Neural cell (in vitro differentiated cells): ENCODE measurements around the gene NSF. TPM values are rescaled to one million over a fixed set of nuclear protein-coding genes. Genes with fewer than 3 reads are reported as not detected.

Experiments
- H2AFZ ChIP-seq: fragments of 200-600, 300-800 bp; sonication (generic), shearing (Covaris generic); 2 replicates; pipeline ENCODE4 v1.6.0; 2014; ENCODE audit warnings: low read depth, mild to moderate bottlenecking, antibody characterized with exemption, low read length, moderate library complexity
- H3F3A ChIP-seq: fragments of 200-600 bp; shearing (Covaris generic); 2 replicates; pipeline ENCODE4 v1.6.1; 2016; ENCODE audit warnings: mild to moderate bottlenecking, moderate library complexity, mixed read lengths, antibody characterized with exemption, low read length; ENCODE audit not compliant: insufficient read depth, poor library complexity, severe bottlenecking
- H3K27ac ChIP-seq: fragments of 200-600, 300-800 bp; sonication (generic), shearing (Covaris generic); 2 replicates; pipeline ENCODE4 v1.5.1; 2014; ENCODE audit warnings: mild to moderate bottlenecking, low read length, moderate library complexity
- H3K27me3 ChIP-seq: fragments of 300-800, 200-600 bp; sonication (generic), shearing (Covaris generic); 2 replicates; pipeline ENCODE4 v1.6.0; 2014; ENCODE audit warnings: mild to moderate bottlenecking, low read depth, low read length, moderate library complexity; ENCODE audit not compliant: insufficient read depth
- H3K36me3 ChIP-seq: fragments of 300-800, 200-600 bp; sonication (generic), shearing (Covaris generic); 2 replicates; pipeline ENCODE4 v1.5.1; 2014; ENCODE audit warnings: mild to moderate bottlenecking, antibody characterized with exemption, low read length, moderate library complexity; ENCODE audit not compliant: insufficient read depth
- H3K4me2 ChIP-seq: fragments of 300-800, 200-600 bp; sonication (generic), shearing (Covaris generic); 2 replicates; pipeline ENCODE4 v1.6.0; 2014; ENCODE audit warnings: mild to moderate bottlenecking, low read length
- H3K4me3 ChIP-seq: fragments of 300-800, 200-600 bp; sonication (generic), shearing (Covaris generic); 2 replicates; pipeline ENCODE4 v1.5.1; 2014; ENCODE audit warnings: mild to moderate bottlenecking, low read length, moderate library complexity
- H3K79me2 ChIP-seq: fragments of 200-600 bp; shearing (Covaris generic); replicated peaks from 2 replicates; pipeline ENCODE4 v1.6.0; 2014; ENCODE audit warnings: mild to moderate bottlenecking, low read length, moderate library complexity; ENCODE audit not compliant: insufficient read depth
- H3K9ac ChIP-seq: fragments of 300-800, 200-600 bp; sonication (generic), shearing (Covaris generic); 2 replicates; pipeline ENCODE4 v1.6.1; 2016; ENCODE audit warnings: mild to moderate bottlenecking, low read length, mixed read lengths
- H3K9me2 ChIP-seq: fragments of 200-600 bp; shearing (Covaris generic); 2 replicates; pipeline ENCODE4 v1.6.1; 2016; ENCODE audit warnings: mild to moderate bottlenecking, low read length, mixed read lengths; ENCODE audit not compliant: insufficient read depth
- H3K9me3 ChIP-seq: fragments of 200-600, 300-800 bp; sonication (generic), shearing (Covaris generic); 2 replicates; pipeline ENCODE4 v1.6.1; 2016; ENCODE audit warnings: mild to moderate bottlenecking, mixed run types, low read length, moderate library complexity, mixed read lengths
- H4K20me1 ChIP-seq: fragments of 200-600 bp; shearing (Covaris generic); 2 replicates; pipeline ENCODE4 v1.6.1; 2016; ENCODE audit warnings: mild to moderate bottlenecking, mixed run types; ENCODE audit not compliant: insufficient read depth
- CTCF ChIP-seq: fragments of 450-650 bp; IDR thresholded peaks from 2 replicates; pipeline ENCODE4 v1.5.1; 2014; ENCODE audit warnings: antibody characterized with exemption, mild to moderate bottlenecking, moderate library complexity; ENCODE audit not compliant: poor library complexity, severe bottlenecking
- EP300 ChIP-seq: fragments of 450-650 bp; conservative IDR thresholded peaks from 2 replicates; pipeline ENCODE4 v1.6.1; 2014; ENCODE audit warnings: antibody characterized with exemption, mild to moderate bottlenecking, moderate library complexity; ENCODE audit not compliant: poor library complexity, severe bottlenecking
- EZH2 ChIP-seq: fragments of 200-600, 300-800 bp; shearing (Covaris generic), sonication (generic); IDR thresholded peaks from 2 replicates; pipeline ENCODE4 v1.6.1; 2014; ENCODE audit warnings: antibody characterized with exemption, low read length, borderline replicate concordance, mild to moderate bottlenecking; ENCODE audit not compliant: insufficient read depth, poor library complexity, severe bottlenecking
- MXI1 ChIP-seq: fragments of 450-650 bp; conservative IDR thresholded peaks from 2 replicates; pipeline ENCODE4 v1.6.1; 2014; ENCODE audit warnings: antibody characterized with exemption, mild to moderate bottlenecking; ENCODE audit not compliant: poor library complexity, severe bottlenecking
- POLR2AphosphoS5 ChIP-seq: IDR thresholded peaks from 2 replicates; pipeline ENCODE4 v1.6.1; 2012
- RAD21 ChIP-seq: fragments of 450-650 bp; conservative IDR thresholded peaks from 2 replicates; pipeline ENCODE4 v1.6.1; 2014; ENCODE audit warnings: antibody characterized with exemption, mild to moderate bottlenecking, moderate library complexity
- REST ChIP-seq: IDR thresholded peaks from 2 replicates; pipeline ENCODE4 v1.6.1; 2012; ENCODE audit warnings: borderline replicate concordance
- SMC3 ChIP-seq: fragments of 450-650 bp; conservative IDR thresholded peaks from 2 replicates; pipeline ENCODE4 v1.6.1; 2014; ENCODE audit warnings: antibody characterized with exemption, mild to moderate bottlenecking, moderate library complexity; ENCODE audit not compliant: poor library complexity
- TAF1 ChIP-seq: IDR thresholded peaks from 2 replicates; pipeline ENCODE4 v1.6.1; 2012; ENCODE audit warnings: low read depth
- polyA plus RNA-seq: library from polyadenylated mRNA; depleted of rRNA; stranded (reverse); fragments of >200 nt; gene quantifications from 2 replicates; pipeline ENCODE4 v1.2.3, GENCODE V29; 2014

NSF gene
- polyA plus RNA-seq, 1 donor from 2014 or later: 98.6 TPM

GRCh38 chr17:46753776-46754175, 163.3 kb downstream of the NSF start:
- Histone ChIP-seq H3K4me2 (no peak overlapping the region), H3K27me3 (no peaks in the 10 kb centered on the region), H3K36me3 (peaks cover 15% of the 10 kb centered on the region), H3K4me3 (no peak overlapping the region), H3K9me3 (no peaks in the 10 kb centered on the region), H2AFZ (no peak overlapping the region), H4K20me1 (no peaks in the 10 kb centered on the region), H3K79me2 (no peaks in the 10 kb centered on the region), H3F3A (no peaks in the 10 kb centered on the region), H3K9me2 (no peaks in the 10 kb centered on the region), H3K9ac (no peak overlapping the region), H3K27ac (no peak overlapping the region)
- TF ChIP-seq CTCF: no peak
- TF ChIP-seq MXI1: no peak
- TF ChIP-seq EP300: no peak

GRCh38 chr17:46756081-46756735, 165.7 kb downstream of the NSF start:
- no peak overlapping the region for H3K27ac ChIP-seq
- H2AFZ ChIP-seq: no peak overlapping the region
- no peaks in the 10 kb centered on the region for H3K9me3 ChIP-seq
- H3K4me2 ChIP-seq: no peak overlapping the region
- no peak overlapping the region for H3K9ac ChIP-seq
- TF ChIP-seq EZH2 (no peak), TAF1 (no peak), POLR2AphosphoS5 (no peak), MXI1 (no peak), SMC3 (no peak), CTCF (no peak), RAD21 (no peak), REST (no peak), EP300 (no peak)
- H3K79me2 ChIP-seq: no peaks in the 10 kb centered on the region
- no peaks in the 10 kb centered on the region for H3F3A ChIP-seq
- H3K27me3 ChIP-seq: no peaks in the 10 kb centered on the region
- no peaks in the 10 kb centered on the region for H3K9me2 ChIP-seq
- no peaks in the 10 kb centered on the region for H4K20me1 ChIP-seq
- H3K36me3 ChIP-seq: peaks cover 15% of the 10 kb centered on the region
- H3K4me3 ChIP-seq: no peak overlapping the region
